Activated naive CD4-positive, alpha-beta T cell treated with Interleukin-2 at 50 U/mL for 16 hours (primary cell): ENCODE results near the gene OR6A2.
"Not testable (repeated sequence)": the region's sequence is repeated elsewhere in the genome, so short reads cannot be mapped to it uniquely, and the experiment has no call there.

ENCODE experiments used
- DNase-seq: peaks from one replicate; pipeline ENCODE4 v3.0.0-alpha.2; 2020

The OR6A2 gene

DNA sequence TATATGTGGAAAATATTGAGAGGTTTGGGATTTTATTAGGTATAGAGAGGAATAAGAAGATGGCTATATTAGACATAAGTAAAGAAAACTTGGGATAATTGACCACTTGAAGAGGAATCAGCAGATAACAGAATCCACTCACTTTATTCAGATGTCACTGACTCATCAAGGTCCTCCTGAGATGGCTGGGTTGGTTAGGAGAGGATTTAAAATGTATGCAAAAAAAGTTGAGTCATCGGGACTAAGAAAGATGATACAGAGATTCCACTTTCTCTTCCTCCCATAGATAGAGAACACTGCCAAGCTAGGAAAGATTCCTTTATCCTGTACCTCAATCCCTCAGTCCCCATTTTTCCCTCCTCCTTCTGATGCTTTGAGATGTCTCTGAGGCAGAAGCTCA, at the start of gene OR6A2:
Gene OR6A2 (minus strand): TSS at position 288 of the 400 bp plus-strand sequence. CDS start 3,981 bp downstream, outside the sequence.
- DNase-seq, result no peak

DNA sequence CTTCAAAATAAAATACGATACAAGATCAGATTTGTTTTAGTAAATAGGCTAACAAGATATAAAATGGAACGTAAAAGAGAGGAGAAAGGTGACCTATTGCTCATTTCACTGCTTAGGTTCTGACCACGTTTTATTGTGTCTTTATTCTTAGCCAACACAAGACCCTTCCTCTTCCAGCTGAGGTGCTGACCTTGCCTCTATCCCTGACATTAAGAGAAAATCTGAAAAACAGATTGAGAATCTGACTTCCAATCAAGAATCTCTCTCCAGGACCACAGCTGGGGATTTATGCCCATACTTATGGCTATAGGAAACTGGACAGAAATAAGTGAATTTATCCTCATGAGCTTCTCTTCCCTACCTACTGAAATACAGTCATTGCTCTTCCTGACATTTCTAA, 45.9 kb upstream of the OR6A2 start, which contains the start of gene OR10A5:
Gene OR10A5 (plus strand): TSS at position 301 of the 400 bp plus-strand sequence. CDS start 0 bp downstream, at position 301.
- no peak for DNase-seq

DNA sequence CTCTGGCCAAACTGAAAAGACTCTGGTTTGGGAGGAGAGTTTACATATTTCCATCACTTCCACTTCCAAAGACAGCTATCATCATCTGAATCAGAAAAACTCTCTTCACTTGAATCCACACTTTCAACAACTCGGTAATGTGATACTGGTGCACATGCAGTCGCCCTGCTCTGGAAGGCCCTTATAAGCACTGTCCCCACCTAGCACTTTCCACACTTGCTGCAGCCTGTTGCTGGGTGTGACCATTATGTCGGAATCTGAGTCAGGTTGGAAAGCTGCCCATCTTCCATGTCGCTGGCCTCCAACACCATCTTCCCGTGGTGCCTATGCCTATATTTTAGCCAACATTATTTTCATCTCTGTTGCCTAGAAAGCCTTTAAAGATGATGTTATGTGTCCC, 44.9 kb upstream of the OR6A2 start:
- DNase-seq, result no peak

DNA sequence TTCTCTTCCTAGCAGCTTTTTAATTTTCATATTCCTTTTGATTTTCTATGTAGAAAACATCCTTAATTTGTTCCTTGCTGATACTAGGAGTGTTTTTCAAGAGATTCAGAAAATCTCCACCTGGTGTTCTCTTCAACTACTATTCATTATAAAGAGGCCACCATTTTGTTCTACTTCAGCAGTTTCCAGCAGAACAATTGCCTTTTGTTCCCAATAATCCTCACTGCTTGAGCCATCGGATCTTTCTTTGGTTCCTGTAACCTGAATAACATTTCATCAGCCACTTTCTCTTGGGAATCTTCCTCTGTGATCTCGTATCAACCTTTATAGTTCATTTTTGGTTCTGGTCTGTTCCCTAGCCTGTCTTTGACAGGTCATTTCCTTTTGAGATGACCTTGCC, 44.2 kb upstream of the OR6A2 start:
- DNase-seq, result no peak

DNA sequence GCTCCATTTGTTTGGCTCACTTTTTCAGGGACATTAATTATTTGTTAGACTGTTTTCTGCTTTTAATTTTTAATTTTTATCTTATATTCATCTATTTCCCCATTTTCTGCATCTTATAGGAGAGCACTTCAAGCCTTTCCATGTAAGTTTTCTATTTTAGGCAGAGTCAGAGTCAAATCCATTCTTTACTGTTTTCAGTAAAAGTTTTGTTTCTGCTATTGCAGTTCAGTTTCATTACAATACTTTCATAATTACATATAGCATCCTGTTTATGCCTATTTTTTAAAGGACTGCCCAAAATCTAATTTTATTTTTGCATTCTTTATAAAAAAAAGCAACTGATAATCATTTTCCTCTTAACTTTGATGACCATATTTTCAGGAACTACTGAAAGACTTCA, 42.2 kb upstream of the OR6A2 start:
- no peak for DNase-seq

DNA sequence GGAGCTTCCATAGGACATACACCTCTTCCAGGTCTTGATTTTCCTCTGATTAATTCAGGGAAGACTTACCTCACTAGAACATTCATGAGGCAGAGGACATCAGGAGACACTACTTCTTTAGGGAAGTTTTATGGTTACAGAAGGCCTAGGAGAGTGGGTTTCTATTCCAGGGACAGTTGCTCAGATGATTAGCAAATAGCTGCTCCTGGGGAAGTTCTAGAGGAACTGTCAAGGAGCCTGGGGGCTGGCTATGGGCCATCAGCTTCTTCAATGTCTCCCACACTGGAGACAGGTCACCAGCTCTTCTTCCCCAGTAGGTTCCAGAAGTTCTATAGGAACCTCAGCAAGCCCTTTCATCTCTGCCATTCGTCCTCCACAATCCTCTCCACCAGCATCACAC, 34.5 kb upstream of the OR6A2 start:
- DNase-seq, result no peak

DNA sequence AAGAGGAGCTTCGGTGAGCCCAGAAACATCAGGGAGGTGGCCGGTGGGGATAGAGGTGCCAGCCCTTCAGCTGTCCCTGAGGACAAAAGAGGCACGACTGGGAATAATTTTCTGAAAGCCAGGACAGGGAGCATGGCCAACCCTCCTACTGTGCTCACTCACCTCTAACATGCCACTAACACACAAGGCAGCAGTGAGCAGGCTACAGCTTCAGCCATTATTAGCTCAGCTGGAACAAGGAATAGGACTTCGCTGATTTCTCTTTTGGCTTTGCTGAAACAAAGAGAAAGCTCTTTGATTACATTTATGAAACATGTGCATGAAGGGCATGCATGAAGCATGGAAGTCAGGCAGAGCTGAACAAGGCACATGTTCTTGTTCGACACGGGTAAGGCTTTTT, 33.9 kb upstream of the OR6A2 start:
- DNase-seq, result no peak

DNA sequence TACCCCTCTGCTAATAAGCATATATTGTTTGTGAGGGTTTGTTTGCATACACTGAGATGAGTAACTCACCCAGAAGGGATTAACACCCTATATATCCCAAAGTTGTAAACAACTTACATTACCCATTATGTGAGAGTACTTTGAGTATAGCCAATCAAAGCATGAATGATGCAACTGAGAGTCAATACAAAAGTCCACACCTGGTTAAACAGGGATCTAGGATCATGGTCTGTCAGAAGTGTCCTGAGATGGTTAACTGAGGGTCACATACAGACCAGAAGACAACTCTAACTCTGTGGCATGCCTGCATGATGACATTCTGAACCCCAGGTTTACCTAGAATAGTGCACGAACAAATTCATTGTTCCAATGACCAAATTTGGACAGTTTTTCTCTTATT, 28.6 kb upstream of the OR6A2 start:
- DNase-seq, result no peak

DNA sequence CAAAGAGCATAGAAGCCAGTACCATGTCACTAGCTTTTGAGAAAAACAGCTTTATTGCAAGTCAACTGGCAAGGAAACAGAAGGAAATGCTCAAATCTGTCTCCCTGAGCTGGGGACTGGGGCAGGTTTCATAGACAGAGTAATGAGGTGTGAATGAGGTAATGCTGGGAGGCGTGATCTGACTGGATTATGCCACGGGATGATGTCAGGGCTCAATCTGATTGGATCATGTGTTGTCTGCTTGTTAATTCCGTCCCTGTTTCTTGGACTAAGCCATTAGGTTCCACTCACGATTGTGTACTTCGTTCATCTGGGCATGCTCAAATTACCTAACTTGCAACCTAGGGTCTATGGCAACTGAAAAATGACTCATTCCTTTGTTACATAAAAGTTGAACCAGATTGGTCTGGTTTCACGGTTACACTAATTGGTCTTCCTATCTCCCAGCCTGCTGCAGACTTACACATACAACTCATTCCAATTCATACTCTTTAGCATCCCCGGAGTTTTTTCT, 25.8 kb upstream of the OR6A2 start:
- DNase-seq, result no peak

DNA sequence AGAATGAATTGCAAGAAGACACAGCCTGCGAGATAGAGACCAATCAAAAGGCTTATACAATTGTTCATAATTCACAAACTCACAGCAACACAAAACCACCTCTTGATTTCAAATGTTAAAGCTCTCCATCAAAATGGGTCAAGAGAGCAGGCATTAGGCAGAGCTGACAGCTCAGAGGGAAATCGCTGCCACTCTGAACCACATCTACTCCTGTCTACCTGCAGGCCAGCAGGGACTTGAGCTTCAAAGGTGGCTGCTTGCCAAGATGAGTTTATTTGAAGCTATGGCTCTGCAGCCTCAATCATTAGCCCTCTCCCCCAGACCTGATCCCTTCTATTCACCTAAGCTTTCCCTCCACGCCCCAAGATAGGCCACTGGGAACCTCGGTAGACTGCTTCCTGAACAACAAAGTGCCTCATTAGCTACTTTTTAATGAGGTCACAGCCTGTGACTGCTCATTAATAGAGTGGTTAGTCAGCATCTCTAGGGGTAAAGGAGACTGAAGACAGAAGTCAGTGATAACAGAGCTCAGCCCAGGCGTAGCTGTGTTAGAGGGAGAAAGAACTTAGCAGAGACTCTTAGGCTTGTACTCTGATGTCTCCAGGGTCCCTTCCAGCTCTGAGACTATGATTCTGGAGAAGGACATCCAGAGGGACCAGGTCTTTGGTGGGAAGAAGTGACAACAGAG, 24.8 kb upstream of the OR6A2 start:
- DNase-seq, result no peak

DNA sequence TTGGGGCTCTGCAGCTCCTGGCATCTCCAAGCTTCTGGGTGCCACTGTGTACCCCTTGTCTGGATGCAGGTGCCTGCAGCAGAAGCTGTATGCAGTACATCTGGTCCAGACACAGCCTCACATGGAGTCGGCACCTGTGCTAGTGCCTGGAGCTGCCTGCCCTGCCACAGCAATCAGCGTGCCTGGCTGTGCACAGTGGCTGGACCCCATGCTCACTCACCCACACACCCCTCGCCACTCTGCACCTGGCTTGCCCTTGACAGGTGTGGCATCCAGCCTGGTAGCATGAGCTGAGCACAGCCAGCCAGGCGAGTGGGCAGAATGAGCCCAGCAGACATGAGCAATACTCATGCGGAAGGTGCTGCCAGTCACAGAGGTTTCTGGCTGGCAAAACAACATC, 19.5 kb upstream of the OR6A2 start:
- no peak for DNase-seq

DNA sequence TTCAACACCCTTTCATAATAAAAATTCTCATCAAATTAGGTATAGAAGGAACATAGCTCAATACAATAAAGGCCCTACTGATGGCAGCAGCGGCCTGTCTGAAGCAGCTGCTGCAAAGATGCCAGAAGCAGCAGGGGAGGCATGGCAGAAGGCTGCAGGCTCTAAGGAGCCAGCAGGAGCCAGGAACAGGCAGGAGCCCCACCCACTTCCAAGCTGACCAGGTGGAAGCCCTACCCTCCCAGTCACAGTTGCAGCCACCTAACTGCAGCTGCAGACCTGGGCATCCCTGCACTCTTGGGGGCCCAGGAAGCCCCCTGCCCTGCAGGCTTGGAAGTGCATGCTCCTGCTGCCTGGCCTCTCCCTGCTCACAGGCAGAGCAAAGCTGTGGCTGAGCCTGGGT, 18.2 kb upstream of the OR6A2 start:
- no peak for DNase-seq

DNA sequence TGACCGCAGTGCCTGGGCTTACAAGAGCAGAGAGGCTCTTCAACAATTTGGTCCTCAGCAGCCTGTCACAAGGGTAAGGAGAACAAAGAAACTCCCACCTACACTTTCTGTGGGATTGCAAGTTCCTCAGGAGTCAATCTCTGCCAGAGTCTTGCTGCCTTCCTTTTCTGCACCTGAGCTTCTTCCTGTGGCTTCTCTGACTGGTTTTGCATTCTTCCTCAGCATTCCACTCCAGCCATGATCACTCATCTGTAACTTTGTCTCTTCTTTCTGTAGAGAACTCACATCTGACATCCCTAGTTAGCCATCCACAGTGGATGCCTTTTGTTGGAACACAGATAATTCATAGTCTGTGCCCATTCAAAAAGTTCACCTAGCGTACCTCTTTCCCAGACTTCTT, 14.2 kb upstream of the OR6A2 start:
- no peak for DNase-seq

DNA sequence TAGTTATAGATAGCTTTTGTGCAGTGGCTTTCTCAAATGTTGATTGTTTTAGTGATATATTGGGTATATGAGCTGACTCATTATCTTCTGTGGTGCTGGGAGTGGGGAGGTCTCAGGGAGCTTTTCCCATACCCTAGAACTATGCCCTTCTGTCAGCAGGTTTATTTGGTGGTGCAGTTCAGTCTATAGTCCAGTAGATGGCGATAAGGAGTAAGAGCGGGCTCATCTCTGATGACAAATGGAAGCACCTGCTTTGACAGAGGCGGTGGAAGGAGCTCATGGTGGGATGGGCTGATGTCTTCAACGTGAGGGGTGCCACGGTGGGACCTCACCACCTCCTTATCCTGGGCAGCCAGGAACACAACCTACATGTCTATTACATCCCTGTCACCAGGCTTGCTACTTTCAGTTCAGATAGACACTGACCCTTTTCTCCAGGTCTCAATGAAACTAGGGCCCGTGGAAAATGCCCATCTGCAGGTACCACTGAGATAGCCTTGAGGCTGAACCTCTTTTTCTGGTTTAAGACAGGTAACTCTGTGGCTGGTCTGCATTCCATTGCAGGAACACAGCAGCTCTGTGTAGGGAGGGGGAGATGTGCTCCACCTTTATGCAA, 13.0 kb upstream of the OR6A2 start:
- DNase-seq, result peak; percentile 11

DNA sequence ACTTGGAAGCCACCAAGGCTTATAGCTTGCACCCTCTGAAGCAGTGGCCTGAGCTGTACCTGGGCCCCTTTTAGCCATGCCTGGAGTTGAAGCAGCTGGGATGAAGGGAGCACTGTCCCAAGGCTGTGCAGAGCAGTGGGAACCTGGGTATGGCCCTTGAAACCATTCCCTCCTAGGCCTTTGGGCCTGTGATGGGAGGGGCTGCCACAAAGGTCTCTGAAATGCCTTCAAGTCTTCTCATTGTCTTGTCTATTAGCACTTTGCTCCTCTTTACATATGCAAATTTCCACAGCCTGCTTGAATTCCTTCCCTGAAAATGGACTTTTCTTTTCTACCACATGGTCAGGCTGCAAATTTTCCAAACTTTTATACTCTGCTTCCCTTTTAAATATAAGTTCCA, 1.6 kb upstream of the OR6A2 start:
- DNase-seq, result not testable (repeated sequence)

DNA sequence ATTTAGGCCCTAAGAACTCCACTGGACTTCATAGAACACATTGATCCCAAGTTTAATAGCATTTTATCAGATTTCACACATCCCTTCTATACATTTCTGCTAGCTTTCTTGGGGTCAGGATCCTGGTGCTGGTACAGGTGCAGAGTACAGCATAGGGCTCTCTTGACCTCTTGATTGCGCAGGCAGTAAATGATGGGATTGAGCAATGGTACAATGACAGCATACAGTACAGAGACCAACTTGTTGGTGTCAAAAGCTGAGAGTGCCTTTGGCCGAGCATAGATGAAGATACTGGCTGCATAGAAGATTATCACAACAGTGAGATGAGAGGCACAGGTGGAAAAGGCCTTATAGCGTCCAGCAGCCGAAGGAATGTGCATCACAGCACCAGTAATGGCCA, 4.8 kb downstream of the OR6A2 start:
- DNase-seq, result no peak

DNA sequence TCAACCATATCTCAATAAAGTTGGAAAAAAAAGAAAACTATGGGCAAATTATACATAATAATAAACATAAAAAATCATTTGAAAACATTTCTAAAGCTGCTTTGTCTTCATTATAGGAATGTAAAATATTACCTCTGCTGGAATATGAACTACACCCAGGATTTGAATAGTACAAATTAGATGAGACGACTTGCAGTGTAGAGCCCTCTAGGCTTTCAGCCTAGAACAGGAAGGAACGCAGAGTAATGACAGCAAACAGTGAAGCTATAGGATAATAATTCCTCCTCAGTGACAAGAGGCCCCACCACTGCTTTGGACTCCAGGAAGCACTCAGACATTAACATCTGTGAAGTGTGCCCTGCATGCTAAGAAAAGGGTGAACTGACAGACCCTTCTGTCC, 8.9 kb downstream of the OR6A2 start:
- DNase-seq, result no peak

DNA sequence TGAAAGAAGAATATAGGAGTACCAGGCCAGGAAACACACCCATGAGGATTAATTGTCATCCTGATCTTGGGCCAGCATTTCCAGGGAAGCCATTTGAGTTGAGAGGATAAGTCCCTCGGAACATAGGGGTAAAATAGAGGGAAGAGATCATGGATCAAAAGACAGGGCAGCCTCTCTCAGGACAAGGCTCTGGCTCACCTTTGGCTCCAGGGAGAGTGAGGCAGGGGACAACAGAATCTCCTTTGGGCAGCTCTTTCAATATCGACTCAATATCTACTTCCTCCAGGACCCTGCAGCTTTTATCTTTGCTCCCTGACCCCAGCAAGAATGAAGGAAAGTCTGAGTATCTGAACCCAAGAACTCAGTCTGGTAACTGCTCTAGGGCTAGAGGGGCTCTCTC, 16.8 kb downstream of the OR6A2 start, which contains the start of gene OR2AG1:
Gene OR2AG1 (plus strand): TSS at position 301 of the 400 bp plus-strand sequence. CDS start 2,018 bp downstream, outside the sequence.
- no peak for DNase-seq

DNA sequence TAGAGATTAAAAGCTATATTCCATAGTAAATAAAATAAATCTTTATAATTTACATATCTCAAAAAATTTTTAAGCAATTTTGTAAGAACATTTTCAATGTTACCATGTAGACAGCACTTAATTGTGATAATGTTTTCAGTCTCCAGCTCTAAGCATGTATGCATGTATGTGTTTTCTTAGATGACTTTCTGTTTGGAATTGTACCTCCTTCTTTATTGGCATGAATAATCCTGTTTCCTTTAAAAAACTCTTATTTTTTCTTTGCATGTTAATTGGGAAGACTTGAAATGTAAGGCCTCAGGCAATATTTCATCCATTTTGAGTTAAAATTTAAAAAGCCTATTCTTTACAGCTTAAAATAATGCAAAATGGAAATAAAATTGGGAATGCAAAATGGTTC, 18.7 kb downstream of the OR6A2 start:
- DNase-seq, result no peak

DNA sequence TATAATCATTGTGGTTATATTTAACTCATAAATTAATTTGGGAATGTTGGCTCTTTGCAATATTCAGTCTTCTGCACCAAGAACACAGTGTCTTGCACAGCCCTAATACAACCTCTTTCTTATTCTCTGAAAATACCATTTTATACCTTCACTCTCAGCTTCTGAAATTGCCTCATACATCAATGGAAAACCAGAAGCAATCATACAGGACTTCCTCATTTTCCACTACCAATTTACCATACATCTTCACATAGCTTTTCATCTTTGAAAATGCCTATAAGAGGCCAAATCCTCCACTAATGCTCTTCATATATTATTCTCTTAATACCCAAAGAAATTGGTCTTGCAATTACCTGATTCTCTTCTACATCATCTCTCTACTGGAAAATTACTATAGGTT, 21.0 kb downstream of the OR6A2 start:
- DNase-seq, result no peak

DNA sequence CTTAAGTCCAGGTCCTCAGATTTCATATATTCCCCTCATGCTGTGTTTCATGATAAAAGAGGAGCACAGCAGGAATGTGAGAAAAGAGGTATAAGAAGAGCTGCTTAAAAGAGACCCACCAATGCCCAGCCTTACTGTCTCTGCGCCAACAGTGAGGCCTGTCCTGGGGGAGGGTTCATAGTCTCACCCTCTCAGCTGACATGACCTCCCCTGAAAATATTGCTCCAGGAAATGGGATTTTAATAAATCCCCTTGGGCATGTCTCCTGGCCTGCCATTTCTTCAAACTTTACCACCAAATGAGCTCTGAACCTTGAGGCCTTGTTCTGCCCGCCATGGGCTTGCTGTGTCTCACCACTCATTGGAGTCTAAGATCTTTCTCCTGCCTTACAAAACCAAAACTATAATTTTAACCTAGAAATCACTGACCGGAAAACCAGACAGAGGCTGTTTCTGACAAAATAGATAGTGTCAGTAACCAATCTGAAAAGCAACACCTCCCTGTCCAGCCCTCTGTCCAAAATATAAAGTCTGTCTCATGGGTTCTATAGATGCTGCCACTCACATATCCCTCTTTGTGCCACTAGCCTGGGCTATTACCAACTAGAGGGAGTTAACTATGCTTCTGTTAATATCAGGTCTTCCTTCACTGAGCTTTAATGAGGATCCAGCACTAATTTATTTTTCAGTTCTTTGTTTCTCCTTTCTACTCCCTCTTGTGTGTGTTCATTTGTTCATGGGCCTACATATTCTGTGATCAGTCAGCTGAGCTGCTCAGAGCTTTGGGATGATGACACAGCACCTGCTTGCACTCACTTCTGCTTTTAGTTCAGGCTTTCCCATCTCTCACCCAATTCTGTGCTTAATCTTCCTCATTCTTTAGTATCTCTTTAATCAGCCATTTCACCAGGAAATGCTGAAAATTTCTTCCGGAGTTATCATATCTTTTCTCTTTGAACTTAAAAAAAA, 27.3 kb downstream of the OR6A2 start, which contains the start of gene OR2AG2:
Gene OR2AG2 (minus strand): TSS at position 51 of the 968 bp plus-strand sequence. CDS start 3,019 bp downstream, outside the sequence.
- no peak for DNase-seq

DNA sequence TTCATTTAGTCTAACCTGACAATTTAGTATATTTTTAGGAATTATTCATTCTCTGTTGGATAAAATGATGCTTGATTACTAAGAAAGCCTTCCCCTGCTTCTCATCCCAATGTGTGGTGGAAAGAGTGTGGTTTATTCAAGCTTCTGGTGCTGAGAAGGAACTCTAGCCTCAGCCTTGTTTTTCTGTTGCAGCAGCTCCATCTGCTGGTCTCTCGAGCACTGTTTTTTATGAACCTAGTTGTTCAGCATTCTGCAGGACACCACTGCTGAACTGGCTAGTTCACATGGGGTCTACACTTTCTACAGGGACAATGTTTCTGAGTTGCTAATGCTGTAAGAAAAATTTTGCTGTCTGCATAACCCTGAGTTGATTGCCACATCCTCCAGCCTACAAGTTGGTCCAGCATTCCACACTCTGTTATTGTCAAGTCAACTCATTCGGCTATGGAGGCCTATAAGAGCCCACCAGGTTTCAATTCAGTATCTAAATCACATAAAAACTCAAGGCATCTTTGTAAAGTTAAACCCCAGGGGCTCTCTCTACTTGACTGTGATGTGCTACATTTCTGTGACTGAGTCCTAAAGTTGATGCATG, 42.0 kb downstream of the OR6A2 start:
- DNase-seq, result peak; percentile 61

DNA sequence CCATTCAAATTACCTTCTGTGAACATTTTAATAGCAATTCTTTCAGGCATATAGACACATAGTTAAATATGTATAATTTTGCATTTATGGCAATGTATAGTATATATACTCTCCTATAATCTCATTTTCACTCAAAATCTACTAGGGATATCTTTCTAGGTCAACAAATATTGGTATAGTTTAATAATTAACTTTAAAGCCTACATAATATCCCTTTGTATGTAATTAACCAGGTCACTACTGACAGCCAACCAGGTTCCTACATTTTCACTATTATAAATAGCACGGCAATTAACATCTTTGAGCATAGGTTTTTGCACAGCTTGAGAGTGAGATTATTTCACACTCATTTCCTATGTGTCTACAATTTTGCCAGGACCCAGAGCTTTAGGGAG, 43.5 kb downstream of the OR6A2 start:
- DNase-seq, result no peak
